Measurements from ENCODE around the gene RNF175. TPM values are rescaled to one million over a fixed set of nuclear protein-coding genes. Genes with fewer than 3 reads are reported as not detected.

RNF175 gene
- polyA plus RNA-seq, 1 donor from 2014 or later, result 30.1 TPM

DNA sequence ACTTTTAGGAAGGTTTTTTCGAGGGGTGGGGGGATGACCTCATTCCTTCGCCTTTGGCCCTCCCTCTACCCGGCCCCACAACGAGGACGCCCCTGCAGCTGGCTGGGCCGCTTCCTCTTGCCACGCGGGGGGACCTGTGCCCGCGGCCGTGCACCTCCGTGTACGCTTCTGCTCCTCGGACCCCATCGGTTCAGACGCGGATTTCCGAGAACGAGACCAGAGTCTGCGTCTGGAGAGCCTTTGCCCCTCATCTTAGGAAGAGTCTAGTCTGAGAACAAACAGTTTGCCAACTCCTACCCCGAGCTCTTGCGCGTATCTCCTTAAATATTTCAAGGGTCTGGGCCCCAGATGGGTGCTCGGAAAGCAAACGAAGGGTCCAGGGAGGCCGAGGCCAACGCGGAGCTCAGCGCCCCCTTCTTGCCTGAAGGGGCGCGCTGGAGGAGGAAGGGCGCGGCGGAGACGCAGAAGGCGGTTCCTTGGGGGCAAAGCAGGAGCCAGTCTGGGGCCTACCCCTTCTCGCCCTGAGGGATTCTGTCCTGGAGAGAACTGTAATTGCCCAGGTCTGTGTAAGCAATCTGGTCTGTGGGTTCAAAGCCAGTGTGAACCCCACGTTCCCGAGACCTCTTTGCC, 32.9 kb upstream of the RNF175 start:
- no peak overlapping the region for H2AFZ ChIP-seq (ENCODE audit: low read depth, low read length)
- H3K9me2 ChIP-seq (ENCODE audit: insufficient read depth, low read length), result no peaks in the 10 kb centered on the region
- H4K20me1 ChIP-seq (ENCODE audit: insufficient read depth), result no peaks in the 10 kb centered on the region
- H3K9me3 ChIP-seq (ENCODE audit: low read length), result no peaks in the 10 kb centered on the region
- H3K27ac ChIP-seq (ENCODE audit: low read length), result no peak overlapping the region
- TF ChIP-seq EZH2 (IDR thresholded peaks at IDR 0.05; ENCODE audit: borderline replicate concordance, insufficient read depth, low read length, poor library complexity, severe bottlenecking), result no peak
- no peak for TF ChIP-seq TAF1 (IDR thresholded peaks at IDR 0.05; ENCODE audit: low read depth)
- no peak for TF ChIP-seq MXI1 (conservative IDR thresholded peaks at IDR 0.05; ENCODE audit: poor library complexity, severe bottlenecking)
- TF ChIP-seq, protein P1, sequence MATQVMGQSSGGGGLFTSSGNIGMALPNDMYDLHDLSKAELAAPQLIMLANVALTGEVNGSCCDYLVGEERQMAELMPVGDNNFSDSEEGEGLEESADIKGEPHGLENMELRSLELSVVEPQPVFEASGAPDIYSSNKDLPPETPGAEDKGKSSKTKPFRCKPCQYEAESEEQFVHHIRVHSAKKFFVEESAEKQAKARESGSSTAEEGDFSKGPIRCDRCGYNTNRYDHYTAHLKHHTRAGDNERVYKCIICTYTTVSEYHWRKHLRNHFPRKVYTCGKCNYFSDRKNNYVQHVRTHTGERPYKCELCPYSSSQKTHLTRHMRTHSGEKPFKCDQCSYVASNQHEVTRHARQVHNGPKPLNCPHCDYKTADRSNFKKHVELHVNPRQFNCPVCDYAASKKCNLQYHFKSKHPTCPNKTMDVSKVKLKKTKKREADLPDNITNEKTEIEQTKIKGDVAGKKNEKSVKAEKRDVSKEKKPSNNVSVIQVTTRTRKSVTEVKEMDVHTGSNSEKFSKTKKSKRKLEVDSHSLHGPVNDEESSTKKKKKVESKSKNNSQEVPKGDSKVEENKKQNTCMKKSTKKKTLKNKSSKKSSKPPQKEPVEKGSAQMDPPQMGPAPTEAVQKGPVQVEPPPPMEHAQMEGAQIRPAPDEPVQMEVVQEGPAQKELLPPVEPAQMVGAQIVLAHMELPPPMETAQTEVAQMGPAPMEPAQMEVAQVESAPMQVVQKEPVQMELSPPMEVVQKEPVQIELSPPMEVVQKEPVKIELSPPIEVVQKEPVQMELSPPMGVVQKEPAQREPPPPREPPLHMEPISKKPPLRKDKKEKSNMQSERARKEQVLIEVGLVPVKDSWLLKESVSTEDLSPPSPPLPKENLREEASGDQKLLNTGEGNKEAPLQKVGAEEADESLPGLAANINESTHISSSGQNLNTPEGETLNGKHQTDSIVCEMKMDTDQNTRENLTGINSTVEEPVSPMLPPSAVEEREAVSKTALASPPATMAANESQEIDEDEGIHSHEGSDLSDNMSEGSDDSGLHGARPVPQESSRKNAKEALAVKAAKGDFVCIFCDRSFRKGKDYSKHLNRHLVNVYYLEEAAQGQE (IDR thresholded peaks at IDR 0.05; ENCODE audit: borderline replicate concordance), result no peak
- TF ChIP-seq, protein P2, sequence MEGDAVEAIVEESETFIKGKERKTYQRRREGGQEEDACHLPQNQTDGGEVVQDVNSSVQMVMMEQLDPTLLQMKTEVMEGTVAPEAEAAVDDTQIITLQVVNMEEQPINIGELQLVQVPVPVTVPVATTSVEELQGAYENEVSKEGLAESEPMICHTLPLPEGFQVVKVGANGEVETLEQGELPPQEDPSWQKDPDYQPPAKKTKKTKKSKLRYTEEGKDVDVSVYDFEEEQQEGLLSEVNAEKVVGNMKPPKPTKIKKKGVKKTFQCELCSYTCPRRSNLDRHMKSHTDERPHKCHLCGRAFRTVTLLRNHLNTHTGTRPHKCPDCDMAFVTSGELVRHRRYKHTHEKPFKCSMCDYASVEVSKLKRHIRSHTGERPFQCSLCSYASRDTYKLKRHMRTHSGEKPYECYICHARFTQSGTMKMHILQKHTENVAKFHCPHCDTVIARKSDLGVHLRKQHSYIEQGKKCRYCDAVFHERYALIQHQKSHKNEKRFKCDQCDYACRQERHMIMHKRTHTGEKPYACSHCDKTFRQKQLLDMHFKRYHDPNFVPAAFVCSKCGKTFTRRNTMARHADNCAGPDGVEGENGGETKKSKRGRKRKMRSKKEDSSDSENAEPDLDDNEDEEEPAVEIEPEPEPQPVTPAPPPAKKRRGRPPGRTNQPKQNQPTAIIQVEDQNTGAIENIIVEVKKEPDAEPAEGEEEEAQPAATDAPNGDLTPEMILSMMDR (IDR thresholded peaks at IDR 0.05; ENCODE audit: poor library complexity, severe bottlenecking), result no peak
- no peak for TF ChIP-seq POLR2AphosphoS5 (IDR thresholded peaks at IDR 0.05)
- no peak for TF ChIP-seq EP300 (conservative IDR thresholded peaks at IDR 0.05; ENCODE audit: poor library complexity, severe bottlenecking)
- no peak for TF ChIP-seq RAD21 (conservative IDR thresholded peaks at IDR 0.05)
- TF ChIP-seq SMC3 (conservative IDR thresholded peaks at IDR 0.05; ENCODE audit: poor library complexity), result no peak
- H3K4me3 ChIP-seq (ENCODE audit: low read length), result no peak overlapping the region
- peaks cover 16% of the 10 kb centered on the region for H3K79me2 ChIP-seq (replicated peaks; ENCODE audit: insufficient read depth, low read length)
- H3K9ac ChIP-seq (ENCODE audit: low read length), result no peak overlapping the region
- H3K27me3 ChIP-seq (ENCODE audit: insufficient read depth, low read depth, low read length), result peaks cover 52% of the 10 kb centered on the region
- no peaks in the 10 kb centered on the region for H3K36me3 ChIP-seq (ENCODE audit: insufficient read depth, low read length)
- no peaks in the 10 kb centered on the region for H3F3A ChIP-seq (ENCODE audit: insufficient read depth, low read length, poor library complexity, severe bottlenecking)
- no peak overlapping the region for H3K4me2 ChIP-seq (ENCODE audit: low read length)

DNA sequence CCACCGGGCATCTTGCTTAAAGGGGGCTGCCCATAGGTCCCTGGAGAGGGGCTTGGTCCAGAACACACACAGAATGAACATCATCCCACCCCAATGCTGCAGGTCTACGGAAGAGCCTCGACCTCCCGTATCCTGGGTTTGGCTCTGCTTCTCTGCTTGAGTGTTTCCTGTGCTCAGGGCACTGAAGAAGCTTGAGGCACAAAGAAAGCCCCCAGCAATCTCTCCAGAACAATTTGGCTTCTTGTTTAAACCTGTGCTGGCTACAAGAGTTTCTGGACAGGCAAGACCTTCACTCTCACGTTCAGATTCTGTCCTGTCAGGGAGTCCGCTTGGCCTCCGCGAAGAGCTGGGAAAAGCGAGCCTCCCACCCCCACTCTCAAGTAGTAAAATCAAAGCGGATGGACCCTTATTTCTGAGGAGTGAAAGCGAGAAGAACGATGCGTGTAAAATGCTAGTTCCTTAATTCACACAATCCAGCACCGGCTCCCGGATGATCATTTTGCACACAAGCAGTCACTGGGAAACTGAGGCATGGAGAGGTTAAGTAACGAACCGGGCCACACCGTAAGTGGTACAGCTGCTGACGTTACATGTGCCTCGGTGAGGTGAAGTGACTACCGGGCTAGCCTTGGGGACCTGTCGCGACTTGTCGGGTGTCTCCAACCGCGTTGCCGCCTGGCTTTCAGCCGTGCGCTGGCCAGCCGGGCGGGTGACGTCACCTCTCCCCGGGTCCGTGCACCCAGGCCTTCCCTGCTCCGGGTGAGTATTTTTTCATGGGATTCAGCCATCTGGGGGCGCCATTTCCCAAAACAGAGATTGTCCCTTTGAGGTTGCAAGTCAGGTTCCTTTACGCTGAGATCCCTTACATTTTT, 32.2 kb upstream of the RNF175 start:
- Histone ChIP-seq H3K27me3 (ENCODE audit: insufficient read depth, low read depth, low read length) (peaks cover 57% of the 10 kb centered on the region), H2AFZ (ENCODE audit: low read depth, low read length) (no peak overlapping the region), H3K79me2 (replicated peaks; ENCODE audit: insufficient read depth, low read length) (peaks cover 24% of the 10 kb centered on the region), H3K4me2 (ENCODE audit: low read length) (no peak overlapping the region), H3K9ac (ENCODE audit: low read length) (no peak overlapping the region), H3K9me2 (ENCODE audit: insufficient read depth, low read length) (no peaks in the 10 kb centered on the region), H3K9me3 (ENCODE audit: low read length) (no peaks in the 10 kb centered on the region), H3K27ac (ENCODE audit: low read length) (no peak overlapping the region), H3K4me3 (ENCODE audit: low read length) (no peak overlapping the region), H3F3A (ENCODE audit: insufficient read depth, low read length, poor library complexity, severe bottlenecking) (no peaks in the 10 kb centered on the region), H3K36me3 (ENCODE audit: insufficient read depth, low read length) (no peaks in the 10 kb centered on the region), H4K20me1 (ENCODE audit: insufficient read depth) (no peaks in the 10 kb centered on the region)
- no peak for TF ChIP-seq TAF1 (IDR thresholded peaks at IDR 0.05; ENCODE audit: low read depth)
- TF ChIP-seq MXI1 (conservative IDR thresholded peaks at IDR 0.05; ENCODE audit: poor library complexity, severe bottlenecking), result no peak
- no peak for TF ChIP-seq RAD21 (conservative IDR thresholded peaks at IDR 0.05)
- TF ChIP-seq, protein P1 (IDR thresholded peaks at IDR 0.05; ENCODE audit: borderline replicate concordance), result no peak
- no peak for TF ChIP-seq POLR2AphosphoS5 (IDR thresholded peaks at IDR 0.05)
- TF ChIP-seq SMC3 (conservative IDR thresholded peaks at IDR 0.05; ENCODE audit: poor library complexity), result no peak
- no peak for TF ChIP-seq EP300 (conservative IDR thresholded peaks at IDR 0.05; ENCODE audit: poor library complexity, severe bottlenecking)
- TF ChIP-seq EZH2 (IDR thresholded peaks at IDR 0.05; ENCODE audit: borderline replicate concordance, insufficient read depth, low read length, poor library complexity, severe bottlenecking), result no peak
- TF ChIP-seq, protein P2 (IDR thresholded peaks at IDR 0.05; ENCODE audit: poor library complexity, severe bottlenecking), result no peak

Measured in neural cell (in vitro differentiated cells).